Small intestine (tissue), 7 donors: ENCODE data around the gene ZIM2. TPM values are rescaled to one million over a fixed set of nuclear protein-coding genes. Genes with fewer than 3 reads are reported as not detected.
"Not testable (repeated sequence)": the region's sequence is repeated elsewhere in the genome, so short reads cannot be mapped to it uniquely, and the experiment has no call there.

Experiments used
- DNase-seq, 2 donors: peaks; one replicate each; pipeline versions ENCODE4 v3.0.0 to v3.0.0-alpha.2; 2013
- FAIRE-seq: peaks from 2 replicates; lab custom pipeline; 2012; peaks lifted over from hg19 to GRCh38; lab: Jason Lieb, UNC
- H3K27ac ChIP-seq, 3 donors: one replicate each; pipeline ENCODE4 v1.5.1; 2013; ENCODE audit warnings: low read length in 2 of 3, mild to moderate bottlenecking in 2 of 3, control low read depth in 1 of 3, inconsistent platforms in 1 of 3, low read depth in 1 of 3, moderate library complexity in 1 of 3
- H3K27me3 ChIP-seq, 3 donors: one replicate each; pipeline ENCODE4 v1.6.1; 2013; ENCODE audit warnings: low read length in 3 of 3, inconsistent platforms in 1 of 3; ENCODE audit not compliant: control insufficient read depth in 3 of 3, insufficient read depth in 3 of 3
- H3K36me3 ChIP-seq, 3 donors: one replicate each; pipeline ENCODE4 v1.6.1; 2013; ENCODE audit warnings: low read length in 3 of 3, inconsistent platforms in 1 of 3, low read depth in 1 of 3, mild to moderate bottlenecking in 1 of 3, moderate library complexity in 1 of 3; ENCODE audit not compliant: control insufficient read depth in 3 of 3, insufficient read depth in 2 of 3
- H3K4me1 ChIP-seq, 3 donors: one replicate each; pipeline ENCODE4 v1.6.1; 2013; ENCODE audit warnings: low read length in 2 of 3, inconsistent platforms in 1 of 3, low read depth in 1 of 3, mild to moderate bottlenecking in 1 of 3, moderate library complexity in 1 of 3; ENCODE audit not compliant: control insufficient read depth in 3 of 3, insufficient read depth in 2 of 3
- H3K4me3 ChIP-seq, 3 donors: one replicate each; pipeline ENCODE4 v1.5.1; 2013; ENCODE audit warnings: low read length in 3 of 3, control low read depth in 1 of 3, inconsistent platforms in 1 of 3, low read depth in 1 of 3, mild to moderate bottlenecking in 1 of 3, moderate library complexity in 1 of 3
- H3K9me3 ChIP-seq, 2 donors: one replicate each; pipeline ENCODE4 v1.6.1; 2013; ENCODE audit warnings: low read depth in 1 of 2, low read length in 1 of 2; ENCODE audit not compliant: control insufficient read depth in 2 of 2, insufficient read depth in 1 of 2
- WGBS, 3 donors: extraction: QIAGEN DNeasy Blood & Tissue Kit; methylation state at CpG; one replicate each; pipeline ENCODE4 v1.1.7; 2013; 5-methylcytosine and 5-hydroxymethylcytosine counted together
- polyA plus RNA-seq, 4 donors: library from polyadenylated mRNA; stranded (reverse) in 3 of 4; unstranded in 1 of 4; fragments of 200-250 nt in 3 of 4; fragments of 120-200 nt in 1 of 4; gene quantifications; one replicate each; pipeline versions ENCODE4 v1.2.1 to v1.2.3, GENCODE V29; 2013
- donor health status: healthy with polysubstance abuse.
- donor health status: control.
- donor health status: control.
- donor health status: Bipolar disorder and iron deficiency.
- donor health status: healthy.

Gene ZIM2
- polyA plus RNA-seq, 4 donors, result 0.30 TPM; not detected in 3

DNA sequence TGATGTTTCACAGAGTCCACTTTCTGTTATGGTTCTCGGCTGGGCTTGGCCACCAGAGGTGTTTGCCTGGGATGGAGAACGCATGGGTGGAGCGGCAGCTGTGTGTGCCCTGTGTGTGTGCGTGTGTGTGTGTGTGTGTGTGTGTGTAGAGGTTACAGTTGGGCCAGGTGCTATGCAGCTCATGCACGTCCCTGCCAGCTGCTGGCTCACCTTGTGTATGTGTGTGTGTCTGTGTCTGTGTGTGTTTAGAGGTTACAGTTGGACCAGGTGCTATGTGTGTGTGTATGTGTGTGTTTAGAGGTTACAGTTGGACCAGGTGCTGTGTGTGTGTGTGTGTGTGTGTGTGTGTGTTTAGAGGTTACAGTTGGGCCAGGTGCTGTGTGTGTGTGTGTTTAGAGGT, 33.0 kb upstream of the ZIM2 start:
- Histone ChIP-seq H3K4me1 (no peaks in the 10 kb centered on the region), H3K27me3 (peaks cover 0 to 2% (median 0%) of the 10 kb centered on the region in 3 donors), H3K9me3 (peaks cover 5 to 14% of the 10 kb centered on the region in 2 donors), H3K27ac (no peak overlapping the region), H3K4me3 (no peak overlapping the region), H3K36me3 (no peaks in the 10 kb centered on the region)
- no peak for DNase-seq
- 74 to 80% (median 78%) methylated on average over 5 of the region's 5 CpGs for whole genome bisulfite sequencing, 3 donors
- no peak for FAIRE-seq

DNA sequence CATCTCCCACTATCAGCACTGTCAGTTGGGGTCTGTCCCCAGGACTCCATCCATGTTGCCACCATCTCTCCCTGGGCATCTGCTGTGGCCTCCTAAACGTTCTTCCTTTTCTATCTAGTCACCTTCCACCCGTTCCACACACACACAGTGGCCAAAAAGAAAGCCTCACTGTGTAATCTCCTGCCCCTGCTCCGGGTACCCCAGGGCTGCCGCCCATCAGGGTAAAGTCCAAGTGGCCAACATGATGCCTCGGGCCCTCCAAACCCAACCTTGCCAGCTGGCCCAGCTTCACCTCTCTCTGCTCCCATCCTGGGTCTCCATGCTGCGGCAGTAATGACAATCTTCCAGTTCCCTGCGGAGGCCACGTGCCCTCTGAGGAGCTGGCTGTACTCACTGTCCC, 29.4 kb upstream of the ZIM2 start:
- 70 to 83% (median 71%) methylated on average over 8 of the region's 8 CpGs for WGBS, 3 donors

DNA sequence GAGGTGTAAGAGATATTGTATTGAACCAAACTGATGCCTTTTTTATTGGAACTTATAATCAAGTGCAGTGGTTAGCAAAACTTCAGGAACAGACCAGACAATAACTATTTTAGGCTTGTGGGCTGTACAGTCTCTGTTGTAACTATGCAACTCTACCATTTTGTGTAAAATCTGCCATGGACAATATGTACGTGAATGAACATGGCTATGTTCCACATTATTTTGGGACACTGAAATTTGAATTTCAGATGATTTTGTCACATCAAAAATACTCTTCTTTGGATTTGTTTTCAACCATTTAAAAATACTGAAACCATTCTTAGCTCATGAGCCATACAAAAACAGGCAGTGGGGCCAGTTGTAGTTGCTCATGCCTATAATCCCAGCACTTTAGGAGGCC, 27.9 kb upstream of the ZIM2 start:
- DNase-seq, result no peak
- H3K4me1 ChIP-seq, result no peaks in the 10 kb centered on the region
- peaks cover 2 to 6% of the 10 kb centered on the region in 2 donors for H3K9me3 ChIP-seq

More for the DNA sequence above, 29.4 kb upstream of the ZIM2 start:
- peaks cover 0 to 2% (median 0%) of the 10 kb centered on the region in 3 donors for H3K27me3 ChIP-seq
- DNase-seq (no peak), FAIRE-seq (no peak)
- H3K36me3 ChIP-seq, result no peaks in the 10 kb centered on the region
- peaks cover 0 to 9% of the 10 kb centered on the region in 2 donors for H3K9me3 ChIP-seq
- no peak overlapping the region for H3K27ac ChIP-seq
- no peak overlapping the region for H3K4me3 ChIP-seq
- H3K4me1 ChIP-seq, result no peaks in the 10 kb centered on the region

DNA sequence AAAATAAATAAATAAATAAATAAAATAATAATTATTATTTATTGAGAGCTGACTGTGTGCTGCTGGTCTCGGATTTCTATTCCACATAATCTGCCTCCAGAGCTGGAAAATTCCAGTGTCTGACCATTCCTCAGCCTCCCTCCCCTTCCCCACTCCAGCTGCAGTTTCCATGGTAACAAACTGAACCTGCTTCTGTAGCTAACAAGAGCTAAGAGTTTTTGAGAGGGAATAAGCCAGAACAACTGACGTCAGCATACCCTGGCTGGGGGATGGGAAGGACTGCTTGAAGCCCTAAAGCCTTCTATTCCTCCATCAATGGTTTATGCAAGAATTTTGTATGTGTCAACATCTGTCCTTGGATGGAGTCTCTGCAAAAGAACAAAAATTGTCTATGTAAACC, 26.0 kb upstream of the ZIM2 start:
- peaks cover 0 to 2% (median 2%) of the 10 kb centered on the region in 3 donors for H3K27me3 ChIP-seq
- no peaks in the 10 kb centered on the region for H3K36me3 ChIP-seq
- no peaks in the 10 kb centered on the region for H3K4me1 ChIP-seq
- 21 to 37% (median 25%) methylated on average over 2 of the region's 2 CpGs for WGBS, 3 donors
- H3K4me3 ChIP-seq, result no peak overlapping the region
- peak in 1 of 2 donors; percentile 13 for DNase-seq
- no peak for FAIRE-seq
- peaks cover 2 to 6% of the 10 kb centered on the region in 2 donors for H3K9me3 ChIP-seq
- H3K27ac ChIP-seq, result no peak overlapping the region

More for the DNA sequence above, 27.9 kb upstream of the ZIM2 start:
- WGBS, 3 donors, result 92 to 96% (median 94%) methylated on average over 1 of the region's 1 CpG
- H3K27me3 ChIP-seq, result peaks cover 0 to 2% (median 2%) of the 10 kb centered on the region in 3 donors
- no peak for FAIRE-seq
- H3K36me3 ChIP-seq, result no peaks in the 10 kb centered on the region
- H3K4me3 ChIP-seq, result no peak overlapping the region
- H3K27ac ChIP-seq, result no peak overlapping the region

DNA sequence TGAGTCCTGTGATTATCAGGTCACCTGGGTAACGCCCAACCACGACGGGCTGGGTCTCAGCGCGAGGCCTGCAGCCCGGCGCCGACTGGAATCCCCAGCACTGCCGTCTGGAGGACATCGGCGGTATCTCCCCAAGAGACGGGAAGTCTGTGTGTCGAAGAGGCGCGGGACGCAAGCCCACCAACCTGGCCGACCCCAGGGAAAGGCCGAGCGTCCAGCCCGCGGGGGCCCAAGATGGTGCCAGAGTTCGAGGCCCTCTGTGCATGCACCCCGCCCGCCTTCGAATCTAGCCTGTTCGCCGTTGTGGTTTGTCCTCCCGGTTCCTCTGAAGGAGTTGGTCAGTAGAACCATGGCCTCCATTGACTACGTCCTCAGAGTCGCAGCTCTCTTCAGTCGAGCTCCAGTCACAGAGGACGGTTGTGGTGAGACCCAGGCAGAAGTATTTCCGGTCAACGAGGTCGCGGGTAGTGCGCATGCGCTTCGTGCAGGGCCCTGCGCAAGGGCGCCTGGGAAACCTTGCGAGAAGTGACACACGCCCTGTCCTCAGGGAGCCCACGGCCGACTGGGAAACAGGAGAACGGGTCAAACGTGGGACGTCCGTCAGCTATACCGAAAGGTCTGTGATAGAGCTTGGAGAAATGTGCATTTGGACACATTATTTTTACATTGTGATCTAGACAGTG, 24.1 kb upstream of the ZIM2 start:
- DNase-seq, result no peak
- Histone ChIP-seq H3K36me3 (no peaks in the 10 kb centered on the region), H3K4me1 (no peaks in the 10 kb centered on the region), H3K4me3 (no peak overlapping the region), H3K9me3 (peaks cover 2 to 6% of the 10 kb centered on the region in 2 donors), H3K27ac (no peak overlapping the region), H3K27me3 (peaks cover 0 to 2% (median under 1%) of the 10 kb centered on the region in 3 donors)
- WGBS, 3 donors, result 55 to 70% (median 68%) methylated on average over 45 to 50 of the region's 50 CpGs
- FAIRE-seq, result no peak

DNA sequence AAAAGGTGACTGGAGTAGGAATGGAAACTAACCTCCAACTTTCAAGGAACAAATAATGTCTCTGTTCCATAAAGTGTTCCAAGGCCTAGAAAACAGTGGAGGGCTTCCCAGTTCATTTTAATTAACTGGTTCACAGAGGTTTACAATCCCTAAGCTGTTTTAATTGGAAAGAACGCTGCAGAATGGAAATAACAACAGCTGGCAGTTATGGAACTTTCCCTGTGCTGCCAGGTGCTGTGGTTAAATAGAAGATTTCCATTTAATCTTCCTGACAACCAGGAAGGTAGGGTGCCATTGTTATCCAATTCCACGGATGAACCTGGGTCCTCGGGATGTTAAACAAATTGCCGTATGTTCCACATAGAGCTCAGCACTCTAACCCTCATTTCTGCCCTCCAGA, 22.2 kb upstream of the ZIM2 start:
- no peak overlapping the region for H3K27ac ChIP-seq
- whole genome bisulfite sequencing, 3 donors, result 79 to 90% (median 84%) methylated on average over 4 of the region's 4 CpGs
- peaks cover 0 to 2% (median 0%) of the 10 kb centered on the region in 3 donors for H3K27me3 ChIP-seq
- no peaks in the 10 kb centered on the region for H3K4me1 ChIP-seq
- peaks cover 2 to 6% of the 10 kb centered on the region in 2 donors for H3K9me3 ChIP-seq
- no peaks in the 10 kb centered on the region for H3K36me3 ChIP-seq
- no peak for DNase-seq
- no peak for FAIRE-seq
- no peak overlapping the region for H3K4me3 ChIP-seq

DNA sequence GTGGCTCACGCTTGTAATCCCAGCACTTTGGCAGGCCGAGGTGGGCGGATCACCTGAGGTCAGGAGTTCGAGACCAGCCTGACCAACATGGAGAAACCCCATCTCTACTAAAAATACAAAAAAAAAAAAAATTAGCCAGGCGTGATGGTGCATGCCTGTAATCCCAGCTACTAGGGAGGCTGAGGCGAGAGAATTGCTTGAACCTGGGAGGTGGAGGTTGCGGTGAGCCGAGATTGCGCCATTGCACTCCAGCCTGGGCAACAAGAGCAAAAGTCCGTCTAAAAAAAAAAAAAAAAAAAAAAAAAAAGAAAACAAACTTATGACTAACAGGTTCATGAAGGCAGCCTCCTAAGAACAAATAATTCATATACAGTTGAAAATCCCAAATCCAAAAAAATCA, 19.9 kb upstream of the ZIM2 start:
- not testable (repeated sequence) for H3K27ac ChIP-seq, FAIRE-seq, DNase-seq, H3K4me3 ChIP-seq, H3K36me3 ChIP-seq, H3K9me3 ChIP-seq, H3K4me1 ChIP-seq, H3K27me3 ChIP-seq
- 78 to 93% (median 88%) methylated on average over 10 of the region's 10 CpGs for WGBS, 3 donors

DNA sequence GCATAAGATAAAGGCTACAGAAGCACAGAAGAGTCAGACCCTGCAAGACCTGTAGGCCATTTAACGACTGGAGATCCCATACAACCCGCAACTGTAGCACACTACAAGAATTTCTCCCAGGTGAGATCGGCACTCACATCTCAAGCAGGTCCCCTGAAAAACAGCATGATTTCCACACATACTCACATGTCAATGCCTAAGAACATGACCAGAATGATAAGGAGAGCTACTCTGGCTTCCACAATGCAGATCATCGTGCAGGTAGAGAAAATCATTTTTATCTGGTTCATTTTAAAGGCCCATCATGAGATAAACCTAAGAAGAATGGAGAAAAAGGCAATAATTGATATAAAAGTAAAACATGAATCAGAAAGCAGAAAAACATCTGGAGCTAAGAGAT, 17.5 kb upstream of the ZIM2 start:
- Histone ChIP-seq H3K27me3 (no peaks in the 10 kb centered on the region), H3K36me3 (no peaks in the 10 kb centered on the region), H3K9me3 (peaks cover 0 to 3% of the 10 kb centered on the region in 2 donors), H3K4me1 (no peaks in the 10 kb centered on the region), H3K27ac (no peak overlapping the region), H3K4me3 (no peak overlapping the region)
- FAIRE-seq (no peak), DNase-seq (no peak)
- 84 to 90% (median 88%) methylated on average over 4 of the region's 4 CpGs for WGBS, 3 donors
